ENCODE results near the gene TET2. TPM values are rescaled to one million over a fixed set of nuclear protein-coding genes. Genes with fewer than 3 reads are reported as not detected.

TET2 gene
- 8.8 and 9.2 TPM in 2 replicates for total RNA-seq (2014; rRNA removed; shearing (Covaris generic))

GRCh38 chr4:105146276-105147015 lies at the start of gene TET2:
TET2 (plus strand) TSS chr4:105146876; CDS start chr4:105233943, 87,067 bp downstream.

Small RNAs within 50 kb of the gene (small RNA-seq; reads per million reads assigned to genes)
- not detected for gene RF00322
- not detected for gene RN7SL89P

Data from A375 (cell line).